DND-41 (cell line): ENCODE results near the gene TIRAP.

ENCODE experiments used
- CTCF ChIP-seq: IDR thresholded peaks from 2 replicates; pipeline ENCODE4 v1.5.1; 2012; ENCODE audit warnings: borderline replicate concordance, low read length, moderate library complexity, mild to moderate bottlenecking; ENCODE audit not compliant: poor library complexity, severe bottlenecking; ENCODE audit errors: extremely low read depth
- EZH2 ChIP-seq: IDR thresholded peaks from 3 replicates; pipeline ENCODE4 v1.6.1; 2012; ENCODE audit warnings: borderline replicate concordance, low read depth, mild to moderate bottlenecking, moderate library complexity, low read length, inconsistent platforms; ENCODE audit not compliant: severe bottlenecking

- TF ChIP-seq CTCF (no peak), EZH2 (no peak)
Measured at GRCh38 chr11:126246636-126247035, 36.3 kb upstream of the TIRAP start.
